GM12878 (cell line): ENCODE measurements around the gene SYNCRIP. TPM values are rescaled to one million over a fixed set of nuclear protein-coding genes. Genes with fewer than 3 reads are reported as not detected.

Source experiments
- BCLAF1 ChIP-seq: fragments of 450-650 bp; IDR thresholded peaks from 2 replicates; pipeline ENCODE4 v1.6.1; 2017; ENCODE audit warnings: antibody characterized with exemption, mild to moderate bottlenecking, moderate library complexity
- CHD2 ChIP-seq: IDR thresholded peaks from 2 replicates; pipeline ENCODE4 v1.6.1; 2011; ENCODE audit warnings: low read depth, low read length, improper control_type of control experiment, borderline replicate concordance
- FOXM1 ChIP-seq: IDR thresholded peaks from 2 replicates; pipeline ENCODE4 v1.6.1; 2012; ENCODE audit warnings: low read depth, mild to moderate bottlenecking, inconsistent platforms, low read length, moderate library complexity
- HSF1 ChIP-seq: fragments of 150-350 bp; IDR thresholded peaks from 2 replicates; pipeline ENCODE4 v1.6.1; 2014; ENCODE audit warnings: mild to moderate bottlenecking, low read depth, low read length
- JUNB ChIP-seq: IDR thresholded peaks from 2 replicates; pipeline ENCODE4 v1.6.1; 2016; ENCODE audit warnings: antibody characterized with exemption, mild to moderate bottlenecking
- MEF2B ChIP-seq: fragments of 450-650 bp; IDR thresholded peaks from 2 replicates; pipeline ENCODE4 v1.6.1; 2018; ENCODE audit warnings: mild to moderate bottlenecking, moderate library complexity; ENCODE audit not compliant: partially characterized antibody, poor library complexity, severe bottlenecking
- MTA3 ChIP-seq: IDR thresholded peaks from 2 replicates; pipeline ENCODE4 v1.6.1; 2012; ENCODE audit warnings: low read length, inconsistent platforms, borderline replicate concordance
- NFIC ChIP-seq: IDR thresholded peaks from 2 replicates; pipeline ENCODE4 v1.6.1; 2012; ENCODE audit warnings: low read depth, mild to moderate bottlenecking, inconsistent platforms, low read length, moderate library complexity
- NFXL1 ChIP-seq: fragments of 450-650 bp; IDR thresholded peaks from 2 replicates; pipeline ENCODE4 v1.6.1; 2017; ENCODE audit warnings: antibody characterized with exemption, mild to moderate bottlenecking, borderline replicate concordance
- RUNX3 ChIP-seq: IDR thresholded peaks from 2 replicates; pipeline ENCODE4 v1.6.1; 2012; ENCODE audit warnings: low read length, inconsistent platforms
- SIN3A ChIP-seq: IDR thresholded peaks from 2 replicates; pipeline ENCODE4 v1.6.1; 2012; ENCODE audit warnings: low read depth, low read length, improper control_type of control experiment
- SMAD1 ChIP-seq: fragments of 450-650 bp; IDR thresholded peaks from 2 replicates; pipeline ENCODE4 v1.6.1; 2018; ENCODE audit warnings: mild to moderate bottlenecking, low read depth; ENCODE audit not compliant: partially characterized antibody
- SREBF1 ChIP-seq: IDR thresholded peaks from 2 replicates; pipeline ENCODE4 v1.6.1; 2012; ENCODE audit warnings: mild to moderate bottlenecking, low read length
- STAT1 ChIP-seq: fragments of 450-650 bp; conservative IDR thresholded peaks from 2 replicates; pipeline ENCODE4 v1.6.1; 2014; ENCODE audit warnings: antibody characterized with exemption, mild to moderate bottlenecking
- SUPT20H ChIP-seq: IDR thresholded peaks from 2 replicates; pipeline ENCODE4 v1.6.1; 2011; ENCODE audit warnings: low read depth, mild to moderate bottlenecking, low read length, moderate library complexity, borderline replicate concordance; ENCODE audit not compliant: control insufficient read depth
- SUZ12 ChIP-seq: fragments of 200-600 bp; sonication (generic); IDR thresholded peaks from one replicate; pipeline ENCODE4 v1.6.1; 2018; ENCODE audit warnings: antibody characterized with exemption, mild to moderate bottlenecking; ENCODE audit not compliant: unreplicated experiment
- TCF12 ChIP-seq: IDR thresholded peaks from 2 replicates; pipeline ENCODE4 v1.6.1; 2011; ENCODE audit warnings: low read depth, mild to moderate bottlenecking, low read length
- ZBTB33 ChIP-seq: fragments of 450-650 bp; IDR thresholded peaks from 2 replicates; pipeline ENCODE4 v1.6.1; 2017; ENCODE audit warnings: mild to moderate bottlenecking
- ZNF622 ChIP-seq: fragments of 450-650 bp; IDR thresholded peaks from 2 replicates; pipeline ENCODE4 v1.6.1; 2017; ENCODE audit warnings: mild to moderate bottlenecking, inconsistent platforms
- polyA plus RNA-seq, 11 experiments: library from polyadenylated mRNA; depleted of rRNA in 4 of 11; unstranded in 6 of 11; stranded (reverse) in 5 of 11; fragments of >200 nt; fragmentation: Nextera tagmentation in 4 of 11; fragmentation: Illumina TruSeq in 1 of 11; extraction: Ambion mirVana in 4 of 11; extraction: Trizol in 1 of 11; gene quantifications; 1 replicate in 1 of 11; 2 replicates in 10 of 11; pipeline versions ENCODE4 v1.2.1 to v1.2.3, GENCODE V29; 2011 to 2016; ENCODE audit warnings: inconsistent platforms in 2 of 11, missing spikeins in 2 of 11, low read depth in 1 of 11
- total RNA-seq, 4 experiments: library from RNA; depleted of rRNA in 3 of 4; stranded (reverse); fragments of >200 nt in 3 of 4; fragmentation: Illumina TruSeq in 1 of 4; extraction: Trizol in 1 of 4; gene quantifications; 2 replicates each; pipeline versions ENCODE4 v1.2.1 to v1.2.3, GENCODE V29; 2013 to 2021

Gene SYNCRIP
- total and polyA plus RNA-seq, 10 of the 15 experiments (the other 5 are each of a cell fraction or from before 2014, with no cell fraction given) = 28.4 to 255 (median 131) TPM

GRCh38 chr6:85685713-85686112 lies 43.0 kb upstream of the SYNCRIP start (continued):
- TF ChIP-seq ZBTB33 = no peak
- TF ChIP-seq FOXM1 = 0 out of 2 replicates have a peak, but pooled peaks have one; percentile 21
- TF ChIP-seq NFXL1 = no peak
- TF ChIP-seq STAT1 = no peak
- TF ChIP-seq RUNX3 = peak; percentile 11; the same call in 1 of the 2 replicates
- TF ChIP-seq SMAD1 = no peak
- no peak for TF ChIP-seq SIN3A
- TF ChIP-seq SUZ12 = no peak
- no peak for TF ChIP-seq SREBF1
- peak; percentile 18 for TF ChIP-seq MEF2B
- no peak for TF ChIP-seq SUPT20H
- no peak for TF ChIP-seq CHD2
- no peak for TF ChIP-seq ZNF622
- TF ChIP-seq BCLAF1 = no peak
- TF ChIP-seq TCF12 = no peak
- no peak for TF ChIP-seq MTA3
- 0 out of 2 replicates have a peak, but pooled peaks have one; percentile 22 for TF ChIP-seq NFIC
- no peak for TF ChIP-seq JUNB
- no peak for TF ChIP-seq HSF1
